GM19397 (cell line): ENCODE results near the gene UBL7.

Experiments
- ATAC-seq: cut with Tn5 transposase; IDR thresholded peaks from one replicate; pipeline ENCODE4 v1.9.1; 2021; ENCODE audit warnings: mild to moderate bottlenecking, moderate library complexity; ENCODE audit not compliant: unreplicated experiment

Gene UBL7

GRCh38 chr15:74409225-74409624, 51.7 kb downstream of the UBL7 start:
- no peak for ATAC-seq

- no peak for ATAC-seq
These were observed 52.1 kb downstream of the UBL7 start for GRCh38 chr15:74408815-74409214.

DNA sequence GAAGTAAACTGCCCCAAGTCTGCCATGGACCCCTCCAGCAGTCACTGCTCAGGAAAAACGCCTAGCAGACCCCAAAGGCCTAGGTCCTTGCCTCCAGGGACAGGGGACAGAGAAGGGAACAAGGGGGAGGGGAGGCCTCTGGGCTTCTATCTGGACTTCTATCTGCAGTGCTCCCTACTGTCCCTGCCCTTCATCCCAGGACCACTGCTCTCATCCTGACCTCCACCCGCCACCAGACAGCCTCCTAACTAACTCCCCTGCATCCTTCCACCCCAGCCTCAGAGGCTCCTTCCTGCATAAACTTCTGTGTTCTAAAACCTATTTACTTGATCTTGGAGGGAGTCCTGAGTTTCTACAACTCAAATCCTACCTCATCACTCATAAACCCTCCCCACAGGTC, 52.6 kb downstream of the UBL7 start:
- no peak for ATAC-seq

DNA sequence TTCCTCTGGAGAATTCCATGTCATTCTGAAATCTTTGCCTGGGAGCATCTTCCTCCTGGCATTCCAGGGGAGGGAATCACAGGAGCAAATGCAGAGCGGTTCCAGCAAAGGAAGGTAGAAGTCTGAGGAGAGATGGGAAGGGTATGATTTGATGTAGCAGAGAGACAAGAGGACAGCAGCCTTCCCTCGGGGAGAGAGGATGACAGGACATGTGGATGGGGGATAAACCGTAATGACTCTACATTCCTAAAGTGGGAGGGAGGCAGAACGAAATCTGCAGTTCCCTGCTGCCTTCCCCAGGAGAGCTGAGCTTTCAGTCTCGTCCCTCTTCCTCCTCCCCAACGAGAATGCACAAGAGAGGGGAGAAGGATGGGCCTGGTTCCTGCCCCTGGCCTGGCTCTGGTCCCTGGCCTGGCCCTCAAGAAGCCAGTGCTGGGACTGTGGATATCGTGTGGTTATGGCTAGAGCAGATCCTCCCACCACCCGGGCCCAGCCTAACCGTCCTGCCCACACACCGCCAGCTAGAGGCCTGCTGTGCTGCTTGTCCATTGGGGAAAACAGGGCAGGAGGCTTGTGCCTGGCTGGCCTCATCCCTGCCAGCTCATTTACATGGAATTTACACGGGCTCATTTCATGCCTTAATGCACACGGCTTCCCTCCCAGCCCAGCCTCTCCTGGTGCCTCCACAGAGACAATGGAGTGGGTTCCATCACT, 53.8 kb downstream of the UBL7 start:
- no peak for ATAC-seq

- ATAC-seq = no peak
These were observed 54.4 kb downstream of the UBL7 start for GRCh38 chr15:74406517-74406916.

DNA sequence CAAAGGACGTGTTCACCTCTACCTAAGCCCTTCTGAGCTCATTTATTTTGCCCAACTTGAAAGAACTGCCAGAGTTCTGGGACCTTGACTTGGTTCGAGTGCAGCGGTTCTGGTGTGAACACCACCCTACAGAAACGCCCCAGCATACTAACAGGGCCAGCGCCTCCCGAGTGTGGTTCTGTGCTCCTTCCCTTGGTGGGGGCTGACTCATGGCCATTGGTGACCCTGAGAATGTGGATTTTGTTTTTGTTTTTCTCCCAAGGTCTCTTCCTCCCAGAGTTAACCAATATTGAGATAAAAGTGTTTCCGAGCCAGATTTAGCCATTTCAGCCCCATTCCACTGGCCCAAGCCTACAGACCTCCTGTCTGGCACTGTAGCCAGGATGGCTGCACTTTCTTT, 55.1 kb downstream of the UBL7 start:
- ATAC-seq = no peak

- peak; percentile 38 for ATAC-seq
These were observed 56.9 kb downstream of the UBL7 start for GRCh38 chr15:74403991-74404563.

DNA sequence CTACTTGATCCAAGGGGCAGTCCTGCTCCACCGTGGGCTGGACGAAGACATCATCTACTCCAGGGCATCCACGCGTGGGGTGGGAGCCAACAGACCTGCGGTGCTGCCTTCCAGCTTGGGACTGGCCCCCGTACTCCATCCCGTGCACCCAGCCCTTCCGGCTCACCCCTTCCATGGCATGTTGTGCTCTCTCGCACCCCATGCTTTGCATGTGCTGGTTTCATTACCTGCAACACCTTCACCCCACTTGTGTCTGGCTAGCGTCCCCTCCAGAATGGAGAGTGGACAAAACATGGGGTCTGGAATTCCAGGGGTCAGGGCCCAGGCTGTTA, 57.4 kb downstream of the UBL7 start:
- ATAC-seq = no peak

GRCh38 chr15:74402873-74403587, 57.9 kb downstream of the UBL7 start:
- no peak for ATAC-seq

DNA sequence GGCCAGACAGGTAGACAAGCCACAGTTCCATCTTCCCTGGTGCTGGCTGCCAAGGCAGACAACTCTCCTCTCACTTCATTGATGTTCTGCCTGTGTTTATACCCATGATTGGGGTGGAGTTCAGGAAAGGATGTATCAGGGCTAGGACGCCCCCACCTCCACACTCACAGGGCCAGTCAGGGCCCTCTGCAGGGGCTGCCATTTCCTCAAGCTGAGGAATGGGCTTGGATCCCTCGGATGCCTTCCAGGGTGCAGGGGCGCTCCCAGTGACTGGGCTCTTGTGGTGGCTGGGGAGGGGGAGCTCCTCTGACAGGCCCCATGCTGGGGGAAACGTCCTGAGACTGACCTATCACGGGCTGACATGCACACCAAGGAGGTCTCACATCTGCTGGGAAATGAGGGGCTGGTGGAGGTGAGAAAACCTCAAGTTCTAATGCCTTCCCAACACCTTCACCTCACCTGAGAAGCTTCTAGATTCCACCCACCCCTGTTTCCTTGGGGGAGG, 58.6 kb downstream of the UBL7 start:
- ATAC-seq = no peak

DNA sequence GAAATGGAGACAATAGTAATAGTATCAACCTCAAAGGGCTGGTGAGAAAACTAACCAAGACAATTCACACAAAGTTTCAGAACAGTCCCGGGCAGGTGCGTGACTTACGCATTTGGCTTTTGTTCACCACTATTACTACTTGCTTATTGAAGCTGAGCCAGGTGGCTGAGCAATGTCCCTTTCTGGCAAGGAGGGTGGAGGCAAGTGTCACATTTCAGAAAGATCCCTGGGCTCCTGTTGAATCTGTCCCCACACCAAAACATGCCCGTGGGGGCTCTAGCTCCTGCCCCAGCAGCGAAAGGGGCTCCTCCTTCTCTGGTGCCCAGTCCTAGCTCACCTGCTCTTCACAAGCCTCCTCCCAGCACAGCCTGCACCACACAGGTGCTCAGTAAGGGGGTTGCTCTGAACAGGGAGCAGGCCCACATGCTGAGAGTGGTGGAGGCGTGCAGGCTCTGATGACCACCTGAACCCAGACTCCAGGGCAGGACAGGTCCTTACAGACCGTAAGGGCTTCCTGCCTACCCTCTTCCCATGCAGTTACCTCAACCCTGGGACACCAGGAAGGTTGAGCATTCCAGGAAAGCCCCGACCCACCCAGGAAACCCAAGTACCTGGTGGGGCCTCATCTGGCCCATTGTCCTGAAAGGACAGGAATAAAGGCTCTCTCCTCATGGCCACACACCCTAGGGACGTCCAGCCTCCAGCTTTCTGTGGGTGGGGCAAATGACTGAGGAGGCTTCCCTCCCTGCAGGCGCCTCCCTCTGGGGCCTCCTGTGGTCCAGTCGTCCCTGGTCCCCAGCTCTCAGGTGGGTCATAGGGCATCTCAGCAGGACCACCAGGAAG, 59.8 kb downstream of the UBL7 start:
- ATAC-seq = no peak

DNA sequence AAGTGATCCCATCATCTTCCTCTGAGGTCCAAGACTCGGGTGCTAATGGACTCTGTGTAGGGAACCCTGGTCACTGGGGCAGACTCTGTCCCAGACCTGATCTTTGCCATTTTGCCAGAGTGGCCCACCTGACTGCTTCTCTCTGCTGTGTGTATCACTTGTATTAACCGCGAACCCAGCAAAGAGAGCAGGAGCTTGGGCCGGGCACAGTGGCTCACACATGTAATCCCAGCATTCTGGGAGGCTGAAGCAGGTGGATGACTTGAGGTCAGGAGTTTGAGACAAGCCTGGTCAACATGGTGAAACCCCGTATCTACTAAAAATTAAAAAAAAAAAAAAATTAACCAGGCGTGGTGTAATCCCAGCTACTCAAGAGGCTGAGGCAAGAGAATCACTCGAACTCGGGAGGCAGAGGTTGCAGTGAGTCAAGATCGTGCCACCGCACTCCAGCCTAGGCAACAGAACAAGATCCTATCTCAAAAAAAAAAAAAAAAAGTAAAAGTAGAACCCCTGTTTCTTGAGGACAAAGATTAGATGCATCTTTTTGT, 60.6 kb downstream of the UBL7 start:
- no peak for ATAC-seq

DNA sequence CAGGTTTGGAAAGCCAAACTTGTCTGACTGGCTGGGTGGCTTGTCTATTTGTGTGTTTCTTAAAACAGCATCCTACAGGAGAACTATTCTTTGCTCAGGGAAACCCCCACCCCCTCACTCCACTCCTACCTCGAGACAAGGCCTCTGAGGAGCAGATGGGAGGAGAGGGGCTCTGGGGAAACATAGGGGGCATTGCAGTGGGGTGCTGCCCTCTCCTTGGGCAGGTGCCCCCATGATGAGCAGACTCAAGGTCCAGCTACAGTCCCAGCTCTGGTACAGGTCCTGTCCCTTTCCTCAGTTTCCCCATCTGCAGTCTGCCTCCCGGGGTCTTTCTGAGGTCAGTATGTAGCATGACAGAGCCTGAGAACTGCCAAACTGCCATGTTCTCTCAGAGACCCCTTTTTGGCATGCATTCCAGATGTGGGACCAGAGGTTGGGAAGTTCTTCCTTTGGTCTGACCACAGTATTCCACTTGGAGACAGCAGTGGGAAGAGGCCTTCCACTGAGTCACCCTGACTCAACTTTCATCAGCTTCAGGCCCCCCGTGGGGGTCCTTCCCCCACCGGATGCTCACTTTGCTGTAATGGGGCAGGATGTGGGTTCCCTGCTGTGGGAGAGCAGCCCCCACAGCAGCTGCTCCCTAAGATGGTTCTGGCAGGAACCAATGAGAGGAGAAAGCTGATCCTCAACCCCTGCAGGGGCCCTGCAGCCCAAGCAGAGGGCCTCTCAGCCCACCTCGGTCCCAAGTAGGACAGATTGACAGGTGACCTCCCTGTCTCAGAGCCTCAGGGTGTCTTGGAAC, 61.2 kb downstream of the UBL7 start:
- ATAC-seq = no peak

GRCh38 chr15:74399100-74399499, 61.9 kb downstream of the UBL7 start:
- ATAC-seq = no peak

- no peak for ATAC-seq
These were observed 62.8 kb downstream of the UBL7 start for GRCh38 chr15:74398183-74398582.

GRCh38 chr15:74397239-74398068, 63.5 kb downstream of the UBL7 start:
- no peak for ATAC-seq

- ATAC-seq = no peak
These were observed 64.3 kb downstream of the UBL7 start for GRCh38 chr15:74396445-74397238.

DNA sequence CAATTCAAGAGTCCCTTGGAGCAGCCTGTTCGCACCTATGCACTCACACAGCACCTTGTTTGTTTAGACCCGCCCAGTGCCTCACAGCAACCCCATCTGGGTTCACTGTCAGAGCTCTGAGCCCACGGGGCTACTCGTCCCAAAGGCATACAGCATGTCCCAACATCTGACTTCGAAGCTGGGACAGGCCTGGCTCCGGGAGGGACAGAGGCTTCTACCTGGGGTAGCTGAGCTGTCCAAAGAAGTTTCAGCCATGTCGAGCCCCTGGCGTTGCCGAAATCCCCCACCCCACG, 64.9 kb downstream of the UBL7 start:
- no peak for ATAC-seq
